AG10803 (cell line): ENCODE data around the gene REEP3.

Experiments
- DNase-seq: peaks from one replicate; pipeline ENCODE4 v3.0.0; 2010; ENCODE audit warnings: low read depth
- H3K4me3 ChIP-seq: 2 replicates; pipeline ENCODE4 v1.5.1; 2011; ENCODE audit warnings: mild to moderate bottlenecking, low read length, control low read depth
- TF ChIP-seq, protein P1 (sequence below): conservative IDR thresholded peaks from 2 replicates; pipeline ENCODE4 v1.5.1; 2011; ENCODE audit warnings: mild to moderate bottlenecking, low read length, control low read depth, inconsistent platforms

Gene REEP3

DNA sequence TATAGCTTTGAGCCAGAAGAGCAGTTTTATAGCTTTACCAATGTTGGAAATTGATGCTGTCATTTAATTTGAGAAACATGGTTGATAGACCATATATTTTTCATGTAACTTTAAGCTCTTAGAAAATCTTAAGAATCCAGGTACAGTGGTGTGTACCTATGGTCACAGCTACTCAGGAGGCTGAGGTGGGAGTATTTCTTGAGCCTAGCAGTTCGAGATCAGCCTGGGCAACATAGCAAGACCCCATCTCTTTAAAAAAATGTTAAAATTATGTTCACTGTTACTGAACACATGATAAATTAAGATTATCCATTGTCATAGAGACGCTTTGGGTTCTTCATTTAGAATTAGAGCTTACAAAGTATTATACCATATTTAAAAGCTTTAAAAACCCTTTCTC, 18.2 kb downstream of the REEP3 start:
- TF ChIP-seq, protein P1, sequence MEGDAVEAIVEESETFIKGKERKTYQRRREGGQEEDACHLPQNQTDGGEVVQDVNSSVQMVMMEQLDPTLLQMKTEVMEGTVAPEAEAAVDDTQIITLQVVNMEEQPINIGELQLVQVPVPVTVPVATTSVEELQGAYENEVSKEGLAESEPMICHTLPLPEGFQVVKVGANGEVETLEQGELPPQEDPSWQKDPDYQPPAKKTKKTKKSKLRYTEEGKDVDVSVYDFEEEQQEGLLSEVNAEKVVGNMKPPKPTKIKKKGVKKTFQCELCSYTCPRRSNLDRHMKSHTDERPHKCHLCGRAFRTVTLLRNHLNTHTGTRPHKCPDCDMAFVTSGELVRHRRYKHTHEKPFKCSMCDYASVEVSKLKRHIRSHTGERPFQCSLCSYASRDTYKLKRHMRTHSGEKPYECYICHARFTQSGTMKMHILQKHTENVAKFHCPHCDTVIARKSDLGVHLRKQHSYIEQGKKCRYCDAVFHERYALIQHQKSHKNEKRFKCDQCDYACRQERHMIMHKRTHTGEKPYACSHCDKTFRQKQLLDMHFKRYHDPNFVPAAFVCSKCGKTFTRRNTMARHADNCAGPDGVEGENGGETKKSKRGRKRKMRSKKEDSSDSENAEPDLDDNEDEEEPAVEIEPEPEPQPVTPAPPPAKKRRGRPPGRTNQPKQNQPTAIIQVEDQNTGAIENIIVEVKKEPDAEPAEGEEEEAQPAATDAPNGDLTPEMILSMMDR: no peak
- DNase-seq: no peak
- H3K4me3 ChIP-seq: no peak overlapping the region

DNA sequence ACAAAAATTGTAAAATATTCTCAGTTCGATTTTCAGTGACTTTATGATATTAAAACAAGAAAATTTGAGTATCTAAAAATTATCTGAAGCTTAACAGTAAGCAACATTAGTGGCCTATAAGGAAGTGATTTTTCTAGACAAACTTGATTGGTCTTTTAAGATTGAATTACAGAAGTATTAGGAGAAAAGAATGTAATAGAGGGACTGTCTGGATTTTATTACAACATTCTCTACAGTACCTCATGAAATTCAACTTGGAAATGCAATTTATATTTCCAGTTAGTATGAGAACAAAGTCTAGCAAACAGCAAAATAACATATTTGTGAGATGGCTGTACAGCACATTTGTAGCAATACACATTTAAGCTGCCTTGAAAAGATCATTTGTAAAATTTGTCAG, 18.8 kb downstream of the REEP3 start:
- TF ChIP-seq, protein P1: no peak
- DNase-seq: peak; percentile 25
- no peak overlapping the region for H3K4me3 ChIP-seq

DNA sequence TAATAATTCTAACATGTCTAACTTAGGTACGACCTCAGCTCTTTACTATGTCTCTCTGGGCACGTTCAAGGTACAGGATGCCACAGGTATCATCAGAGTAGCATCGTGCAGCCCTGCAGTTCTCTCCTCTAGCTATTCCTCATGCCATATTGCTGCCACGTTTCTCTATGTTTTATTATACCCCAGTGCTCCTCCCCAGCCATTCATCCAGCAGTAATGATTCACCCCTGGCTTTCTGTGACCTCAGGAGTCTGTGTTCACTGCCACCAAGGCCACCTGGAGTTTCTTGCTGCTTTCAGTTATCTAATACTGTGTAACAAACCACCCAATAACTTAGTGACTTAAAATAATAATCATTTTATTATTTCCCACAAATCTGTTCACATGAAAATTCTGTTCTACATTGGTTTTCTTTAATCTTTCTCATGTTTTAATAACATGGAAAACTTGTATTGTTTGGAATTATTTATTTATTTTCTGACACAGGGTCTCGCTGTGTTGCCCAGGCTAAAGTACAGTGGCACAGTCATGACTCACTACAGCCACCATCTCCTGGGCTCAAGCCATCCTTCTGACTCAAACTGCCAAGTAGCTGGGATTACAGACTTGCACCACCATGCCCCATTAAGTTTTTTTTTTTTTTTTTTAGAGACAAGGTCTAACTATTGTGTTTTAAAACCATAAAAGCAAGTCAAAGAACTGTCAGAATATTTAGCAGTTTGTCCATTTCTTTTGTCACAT, 21.8 kb downstream of the REEP3 start:
- no peak overlapping the region for H3K4me3 ChIP-seq
- peak; percentile 68 for DNase-seq

GRCh38 chr10:63543576-63543962, 22.4 kb downstream of the REEP3 start:
- TF ChIP-seq, protein P1: no peak
- H3K4me3 ChIP-seq: no peak overlapping the region
- no peak for DNase-seq

More for the DNA sequence above, 21.8 kb downstream of the REEP3 start:
- TF ChIP-seq, protein P1: no peak

DNA sequence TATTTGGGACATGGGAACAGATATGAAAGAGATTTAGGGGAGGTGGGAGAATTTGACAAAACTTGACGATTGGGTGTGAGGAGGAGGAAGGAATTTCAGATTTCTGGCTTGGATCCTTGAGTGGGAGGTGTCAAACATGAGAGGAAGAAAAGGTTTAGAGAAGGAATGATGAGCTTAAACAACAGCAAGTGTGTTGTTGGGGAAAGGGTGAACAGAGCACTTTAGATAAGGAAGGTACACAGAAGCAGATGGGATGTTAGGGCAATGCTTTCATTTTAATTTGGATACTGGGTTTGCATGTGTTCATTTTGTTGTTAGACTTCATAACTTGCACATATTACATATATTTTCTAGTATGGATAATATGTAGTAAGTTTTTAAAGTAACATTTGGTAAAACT, 23.2 kb downstream of the REEP3 start:
- TF ChIP-seq, protein P1: no peak
- no peak overlapping the region for H3K4me3 ChIP-seq
- DNase-seq: no peak

DNA sequence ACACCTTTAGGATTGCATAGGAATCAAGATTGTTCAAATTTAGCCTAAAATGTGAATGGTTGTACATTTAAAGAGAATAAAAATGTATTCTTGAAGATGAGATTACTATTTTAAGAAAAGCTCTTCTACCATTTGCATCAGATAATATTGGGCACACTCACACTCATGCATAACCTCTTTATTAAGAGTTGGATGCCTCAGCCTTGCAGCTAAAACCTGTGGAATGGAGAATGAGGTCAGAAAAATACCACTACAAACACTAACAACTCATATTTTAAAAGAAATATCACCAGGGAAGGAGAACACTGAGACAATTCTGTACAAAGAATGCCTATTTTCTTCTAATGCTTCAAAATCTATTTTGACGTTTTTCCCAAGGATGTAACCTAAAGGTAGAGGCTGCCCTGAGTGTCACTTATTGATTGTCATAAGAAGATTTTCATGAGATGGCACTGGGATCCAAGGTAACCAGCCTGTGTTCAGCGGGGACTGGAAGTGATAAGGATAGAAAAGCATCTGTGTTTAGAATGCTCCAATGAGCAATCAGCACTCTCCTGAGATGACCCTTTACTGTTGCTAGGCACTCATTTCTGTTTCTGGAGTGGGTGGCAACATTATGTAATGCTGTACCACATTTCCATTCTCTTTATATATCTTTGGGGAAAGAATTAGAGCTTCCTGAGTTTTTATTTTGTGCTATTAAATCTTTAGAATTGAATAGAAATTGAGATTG, 26.6 kb downstream of the REEP3 start:
- H3K4me3 ChIP-seq: no peak overlapping the region
- TF ChIP-seq, protein P1: no peak
- peak; percentile 69 for DNase-seq

GRCh38 chr10:63548860-63549259, 27.7 kb downstream of the REEP3 start:
- no peak overlapping the region for H3K4me3 ChIP-seq
- TF ChIP-seq, protein P1: no peak
- DNase-seq: no peak
